OCI-LY1 (cell line): ENCODE data around the gene PHF23.

Experiments
- H2AFZ ChIP-seq: fragments of 200-600 bp; sonication (generic), shearing (Covaris generic); 2 replicates; pipeline ENCODE4 v1.6.0; 2014; ENCODE audit warnings: antibody characterized with exemption, mild to moderate bottlenecking, low read length
- H3F3A ChIP-seq: fragments of 200-600 bp; sonication (generic), shearing (Covaris generic); 2 replicates; pipeline ENCODE4 v1.6.0; 2014; ENCODE audit warnings: mild to moderate bottlenecking, antibody characterized with exemption, low read length, moderate library complexity; ENCODE audit not compliant: insufficient read depth
- H3K27ac ChIP-seq: fragments of 200-600 bp; sonication (generic); 2 replicates; pipeline ENCODE4 v1.5.1; 2014; ENCODE audit warnings: low read length, mixed run types, mild to moderate bottlenecking, low read depth; ENCODE audit not compliant: poor library complexity, severe bottlenecking
- H3K27me3 ChIP-seq: fragments of 200-600 bp; sonication (generic); 2 replicates; pipeline ENCODE4 v1.6.0; 2014; ENCODE audit warnings: antibody characterized with exemption, mild to moderate bottlenecking, low read length, moderate library complexity; ENCODE audit not compliant: insufficient read depth
- H3K36me3 ChIP-seq: fragments of 200-600 bp; sonication (generic); 2 replicates; pipeline ENCODE4 v1.6.1; 2014; ENCODE audit warnings: mild to moderate bottlenecking, antibody characterized with exemption, low read length, moderate library complexity, mixed read lengths; ENCODE audit not compliant: insufficient read depth
- H3K4me1 ChIP-seq: fragments of 200-600 bp; sonication (generic); 2 replicates; pipeline ENCODE4 v1.5.1; 2014; ENCODE audit warnings: mild to moderate bottlenecking, low read length, moderate library complexity; ENCODE audit not compliant: insufficient read depth, severe bottlenecking
- H3K4me2 ChIP-seq: fragments of 200-600 bp; sonication (generic), shearing (Covaris generic); 2 replicates; pipeline ENCODE4 v1.6.1; 2014; ENCODE audit warnings: low read length
- H3K4me3 ChIP-seq: fragments of 200-600 bp; sonication (generic); 2 replicates; pipeline ENCODE4 v1.5.1; 2014; ENCODE audit warnings: low read length, low read depth, mild to moderate bottlenecking, mixed read lengths; ENCODE audit not compliant: poor library complexity, severe bottlenecking
- H3K79me2 ChIP-seq: fragments of 200-600 bp; shearing (Covaris generic); 2 replicates; pipeline ENCODE4 v1.6.1; 2016; ENCODE audit warnings: mixed run types, low read length, mixed read lengths; ENCODE audit not compliant: insufficient read depth
- H3K9ac ChIP-seq: fragments of 200-600 bp; sonication (generic), shearing (Covaris generic); 2 replicates; pipeline ENCODE4 v1.6.1; 2014; ENCODE audit warnings: mild to moderate bottlenecking, low read length, mixed read lengths
- H3K9me2 ChIP-seq: fragments of 200-600 bp; sonication (generic), shearing (Covaris generic); 2 replicates; pipeline ENCODE4 v1.6.1; 2014; ENCODE audit warnings: low read depth, mild to moderate bottlenecking, low read length, mixed read lengths
- H3K9me3 ChIP-seq: fragments of 200-600 bp; shearing (Covaris generic); 2 replicates; pipeline ENCODE4 v1.6.1; 2014; ENCODE audit warnings: low read length, mixed read lengths
- H4K20me1 ChIP-seq: fragments of 200-600 bp; sonication (generic), shearing (Covaris generic); 2 replicates; pipeline ENCODE4 v1.6.0; 2016; ENCODE audit warnings: mild to moderate bottlenecking, low read length; ENCODE audit not compliant: insufficient read depth
- CTCF ChIP-seq: fragments of 200-600 bp; sonication (generic), shearing (Covaris generic); IDR thresholded peaks from 2 replicates; pipeline ENCODE4 v1.5.1; 2017; ENCODE audit warnings: mild to moderate bottlenecking, antibody characterized with exemption, low read length, moderate library complexity, mixed read lengths
- EZH2 ChIP-seq: fragments of 200-600 bp; sonication (generic), shearing (Covaris generic); IDR thresholded peaks from 2 replicates; pipeline ENCODE4 v1.8.0; 2017; ENCODE audit warnings: borderline replicate concordance, mixed run types, mild to moderate bottlenecking, antibody characterized with exemption, low read length, moderate library complexity, mixed read lengths

Gene PHF23

GRCh38 chr17:7222972-7223292, 16.3 kb downstream of the PHF23 start:
- Histone ChIP-seq H3K4me1 (peaks cover 18% of the 10 kb centered on the region), H4K20me1 (no peaks in the 10 kb centered on the region), H3K9ac (no peak overlapping the region), H3K27ac (no peak overlapping the region), H3K4me3 (no peak overlapping the region), H3K4me2 (no peak overlapping the region), H3K79me2 (no peaks in the 10 kb centered on the region), H3K27me3 (no peaks in the 10 kb centered on the region), H3K36me3 (peaks cover 65% of the 10 kb centered on the region), H3K9me2 (no peaks in the 10 kb centered on the region), H3F3A (no peaks in the 10 kb centered on the region; the same call in 1 of the 2 replicates), H3K9me3 (no peaks in the 10 kb centered on the region), H2AFZ (no peak overlapping the region)
- TF ChIP-seq EZH2 (no peak), CTCF (no peak)

DNA sequence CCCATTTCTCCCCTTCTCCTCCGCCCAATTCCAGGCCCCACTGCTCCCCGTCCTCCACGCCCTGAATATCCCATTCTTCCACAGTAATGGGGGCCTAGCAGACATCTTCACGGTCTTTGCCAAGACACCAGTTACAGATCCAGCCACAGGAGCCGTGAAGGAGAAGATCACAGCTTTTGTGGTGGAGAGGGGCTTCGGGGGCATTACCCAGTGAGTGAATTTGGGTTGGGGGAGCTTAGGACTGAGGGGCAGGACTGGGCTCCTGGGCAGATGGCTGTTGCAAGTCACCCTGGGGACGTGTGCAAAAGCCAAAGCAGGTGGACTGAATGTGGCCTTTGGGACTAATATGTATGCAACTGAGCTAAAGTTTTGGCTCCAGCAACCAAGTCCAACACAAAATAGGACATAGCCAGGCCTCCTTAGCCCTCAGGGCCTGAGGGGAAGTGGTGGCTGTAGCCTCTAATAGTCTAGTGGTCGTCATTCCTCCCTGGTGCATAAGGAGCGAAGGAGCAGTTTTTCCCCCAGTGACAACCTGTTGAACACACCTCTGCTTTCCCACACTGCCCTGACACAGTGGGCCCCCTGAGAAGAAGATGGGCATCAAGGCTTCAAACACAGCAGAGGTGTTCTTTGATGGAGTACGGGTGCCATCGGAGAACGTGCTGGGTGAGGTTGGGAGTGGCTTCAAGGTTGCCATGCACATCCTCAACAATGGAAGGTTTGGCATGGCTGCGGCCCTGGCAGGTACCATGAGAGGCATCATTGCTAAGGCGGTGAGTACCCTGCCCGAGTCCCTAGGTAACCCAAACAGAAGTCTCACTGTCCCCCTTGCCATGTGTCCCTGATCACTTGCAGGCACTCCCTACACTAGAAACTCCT, 16.9 kb downstream of the PHF23 start:
- H3K4me2 ChIP-seq = no peak overlapping the region
- H2AFZ ChIP-seq = no peak overlapping the region
- peaks cover 59% of the 10 kb centered on the region for H3K36me3 ChIP-seq
- peak overlapping the region; percentile 44 for H3K27ac ChIP-seq
- no peaks in the 10 kb centered on the region; the same call in 1 of the 2 replicates for H3F3A ChIP-seq
- no peaks in the 10 kb centered on the region for H3K27me3 ChIP-seq
- H3K4me1 ChIP-seq = peaks cover 21% of the 10 kb centered on the region
- H3K79me2 ChIP-seq = no peaks in the 10 kb centered on the region
- no peaks in the 10 kb centered on the region for H3K9me3 ChIP-seq
- TF ChIP-seq CTCF = no peak
- no peak for TF ChIP-seq EZH2
- H3K4me3 ChIP-seq = no peak overlapping the region
- H3K9ac ChIP-seq = no peak overlapping the region
- H4K20me1 ChIP-seq = no peaks in the 10 kb centered on the region
- no peaks in the 10 kb centered on the region for H3K9me2 ChIP-seq

DNA sequence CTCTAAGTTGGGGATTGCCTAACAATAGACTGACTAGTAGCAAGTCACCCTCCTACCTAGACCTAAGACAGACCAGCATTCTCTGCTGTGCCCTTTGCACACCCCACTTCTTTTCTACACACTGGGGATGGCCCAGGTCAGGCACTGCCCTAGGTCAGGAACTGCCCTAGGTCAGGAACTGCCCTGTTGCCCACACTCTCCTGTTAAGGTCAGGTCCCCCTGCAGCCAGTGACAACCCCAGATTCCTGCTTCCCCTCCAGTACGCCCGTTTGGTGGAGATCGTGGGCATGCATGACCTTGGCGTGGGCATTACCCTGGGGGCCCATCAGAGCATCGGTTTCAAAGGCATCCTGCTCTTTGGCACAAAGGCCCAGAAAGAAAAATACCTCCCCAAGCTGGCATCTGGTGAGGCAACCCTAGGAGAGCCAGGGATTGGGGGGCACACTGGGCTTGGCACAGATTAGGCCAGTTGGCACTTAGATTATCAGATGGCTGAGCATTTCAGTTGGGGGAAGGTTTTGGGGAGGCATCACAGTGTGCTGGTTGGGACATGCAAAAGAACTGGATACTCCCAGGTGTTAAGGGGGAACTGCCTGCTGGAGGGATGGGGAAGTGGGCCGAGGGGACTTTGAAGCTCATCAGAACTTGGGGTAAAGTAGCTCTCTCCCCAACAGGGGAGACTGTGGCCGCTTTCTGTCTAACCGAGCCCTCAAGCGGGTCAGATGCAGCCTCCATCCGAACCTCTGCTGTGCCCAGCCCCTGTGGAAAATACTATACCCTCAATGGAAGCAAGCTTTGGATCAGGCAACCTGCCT, 17.8 kb downstream of the PHF23 start:
- Histone ChIP-seq H3K9me2 (no peaks in the 10 kb centered on the region), H3K4me1 (peaks cover 24% of the 10 kb centered on the region), H3K36me3 (peaks cover 51% of the 10 kb centered on the region), H3K9me3 (no peaks in the 10 kb centered on the region), H3K79me2 (no peaks in the 10 kb centered on the region), H3K27me3 (no peaks in the 10 kb centered on the region), H3K9ac (peak overlapping the region; percentile 22; the same call in 1 of the 2 replicates), H3K27ac (peak overlapping the region; percentile 44), H2AFZ (no peak overlapping the region), H3K4me3 (no peak overlapping the region), H3F3A (no peaks in the 10 kb centered on the region; the same call in 1 of the 2 replicates), H3K4me2 (peak overlapping the region; percentile 97; the same call in 1 of the 2 replicates), H4K20me1 (no peaks in the 10 kb centered on the region)
- TF ChIP-seq CTCF (no peak), EZH2 (no peak)
